OCI-M2 (cell line): ENCODE measurements around the gene EIF4E1B.

Experiments
- DNase-seq: peaks from one replicate; lab custom pipeline; 2025; ENCODE audit not compliant: unreplicated experiment; lab: John Stamatoyannopoulos, UW

EIF4E1B gene

DNA sequence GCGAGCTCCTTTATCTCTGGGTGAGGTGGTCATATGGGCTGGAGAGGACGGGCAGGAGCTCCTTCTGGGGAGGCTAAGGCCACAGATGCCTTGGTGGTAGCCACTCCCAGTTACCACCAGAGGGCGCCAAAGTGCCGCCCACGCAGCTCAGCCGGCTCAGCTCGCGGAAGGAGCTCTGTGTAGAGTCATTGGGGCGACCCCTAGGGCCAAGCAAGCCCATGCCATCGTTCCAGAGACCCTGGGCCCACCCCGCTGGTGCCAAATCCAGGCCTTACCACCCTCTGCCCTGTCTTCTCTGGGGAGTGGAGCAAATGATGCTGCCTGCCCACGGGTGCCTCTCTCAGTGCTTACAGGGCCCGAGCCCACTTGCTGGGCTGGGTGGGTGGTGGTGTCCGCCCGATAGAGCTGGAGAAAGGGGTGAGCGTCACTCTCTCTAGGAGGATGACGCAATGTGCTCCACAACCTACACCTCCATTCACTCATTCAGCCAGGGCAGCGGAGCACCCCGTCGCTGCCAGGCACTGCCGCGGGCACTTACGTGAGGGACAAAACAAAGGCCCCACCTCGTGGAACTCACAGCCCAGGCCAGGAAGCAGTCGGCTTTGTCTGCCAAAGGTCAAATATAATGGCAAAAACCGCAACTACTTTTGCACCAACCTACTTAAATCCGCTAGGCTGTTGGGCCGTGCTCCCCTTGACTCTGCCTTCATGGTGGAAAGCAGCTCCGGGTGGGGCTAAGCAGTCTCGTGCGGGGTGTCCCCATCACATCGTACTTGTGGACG, 30.6 kb downstream of the EIF4E1B start:
- no peak for DNase-seq

DNA sequence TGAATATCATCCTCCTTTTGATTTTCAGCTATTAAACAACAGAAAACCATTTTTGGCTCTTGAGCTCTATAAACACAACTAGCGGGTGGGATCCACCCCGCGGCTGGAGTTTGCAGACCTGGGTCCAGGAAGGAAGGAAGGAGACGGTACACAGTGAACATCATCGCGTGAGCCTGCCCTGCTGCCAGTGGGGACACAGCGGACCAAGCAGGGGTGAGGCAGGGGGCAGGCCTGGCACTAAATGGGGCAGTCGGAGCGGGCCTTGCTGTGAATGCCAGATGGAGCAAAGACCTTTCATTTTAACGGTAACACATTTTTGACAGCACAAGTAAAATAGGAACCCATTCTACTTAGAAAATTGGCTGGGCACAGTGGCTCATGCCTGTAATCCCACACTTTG, 31.2 kb downstream of the EIF4E1B start:
- DNase-seq = no peak

DNA sequence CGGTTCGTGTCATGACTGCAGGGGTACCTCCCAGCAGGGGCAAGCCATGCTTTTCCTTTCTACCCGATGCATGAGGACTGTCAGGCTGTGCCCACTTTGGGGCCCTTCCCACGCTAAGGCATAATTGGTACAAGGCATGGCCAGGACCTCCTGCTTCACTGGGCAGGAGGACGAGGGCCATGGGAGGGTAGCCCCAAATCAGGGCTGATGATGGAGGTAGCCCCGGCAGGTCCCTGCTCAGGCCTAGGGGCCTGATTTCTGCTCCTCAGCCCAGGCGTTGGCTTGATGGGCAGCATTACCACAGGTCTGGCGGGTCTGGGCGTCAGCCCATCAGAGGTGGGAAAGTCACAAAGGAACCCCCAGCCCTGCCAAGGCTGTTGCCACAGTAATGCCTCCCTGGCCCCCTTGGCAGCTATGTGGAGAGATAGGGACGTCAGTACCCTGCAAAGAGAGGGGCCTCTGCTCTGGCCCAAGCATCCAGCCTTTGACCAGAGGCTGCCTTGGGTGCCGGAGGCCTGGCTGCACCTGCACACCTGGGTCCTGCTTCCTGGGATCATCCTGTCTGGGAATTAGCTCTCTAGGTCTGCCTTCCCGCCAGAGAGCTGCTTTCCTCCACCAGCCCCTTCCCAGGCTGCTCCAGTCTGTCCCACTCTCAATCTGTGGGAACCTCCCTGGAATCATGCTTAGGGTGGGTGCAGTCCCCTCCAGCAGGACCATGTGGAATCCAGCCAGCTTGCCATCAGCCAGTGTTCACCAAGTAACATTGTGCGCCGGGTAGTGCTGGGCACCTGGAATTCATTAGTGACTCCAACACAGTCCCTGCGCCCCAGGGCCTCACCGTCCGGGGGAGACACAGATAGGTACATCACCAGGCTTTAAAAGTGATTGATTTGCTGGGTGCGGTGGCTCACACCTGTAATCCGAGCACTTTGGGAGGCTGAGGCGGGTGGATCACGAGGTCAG, 32.2 kb downstream of the EIF4E1B start:
- DNase-seq = no peak

DNA sequence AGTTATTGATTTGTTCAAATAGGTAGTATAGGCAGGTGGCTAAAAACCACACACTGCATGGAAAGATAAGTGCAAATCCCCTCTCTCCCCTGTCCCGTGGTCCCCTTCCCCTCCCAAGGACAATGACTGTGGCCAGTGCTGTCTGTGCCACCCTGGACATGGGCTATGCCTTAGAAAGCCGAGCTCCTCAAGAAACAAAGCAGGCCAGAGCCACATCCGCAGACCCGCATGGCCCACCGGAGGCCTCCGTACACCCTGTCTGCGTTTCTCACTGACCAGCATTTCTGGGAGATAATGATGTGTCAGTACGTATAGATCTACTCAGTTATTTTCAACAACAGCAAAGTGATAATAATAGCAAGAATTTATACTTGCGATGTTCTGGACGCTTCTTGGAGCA, 33.1 kb downstream of the EIF4E1B start:
- DNase-seq = no peak

DNA sequence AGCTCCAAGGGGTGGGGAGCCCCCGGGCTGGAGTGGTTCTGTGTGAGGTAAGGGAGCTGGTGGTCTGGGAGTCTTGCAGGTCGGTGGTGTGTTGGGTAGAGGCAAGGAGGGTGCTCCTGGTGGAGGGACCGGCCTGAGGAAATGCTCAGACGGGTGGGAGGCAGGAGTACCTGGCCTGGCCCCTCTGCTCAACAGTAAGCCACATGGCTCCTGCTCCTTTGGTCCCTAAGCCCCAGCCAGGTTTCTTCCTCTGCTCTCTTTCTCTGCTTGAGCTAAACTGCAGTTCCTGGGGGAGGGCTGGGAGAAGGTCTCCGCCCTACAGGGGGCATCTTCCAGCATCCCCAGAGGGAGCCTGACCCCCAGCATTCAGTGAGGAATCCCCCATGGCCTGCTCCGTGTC, 34.0 kb downstream of the EIF4E1B start:
- no peak for DNase-seq

DNA sequence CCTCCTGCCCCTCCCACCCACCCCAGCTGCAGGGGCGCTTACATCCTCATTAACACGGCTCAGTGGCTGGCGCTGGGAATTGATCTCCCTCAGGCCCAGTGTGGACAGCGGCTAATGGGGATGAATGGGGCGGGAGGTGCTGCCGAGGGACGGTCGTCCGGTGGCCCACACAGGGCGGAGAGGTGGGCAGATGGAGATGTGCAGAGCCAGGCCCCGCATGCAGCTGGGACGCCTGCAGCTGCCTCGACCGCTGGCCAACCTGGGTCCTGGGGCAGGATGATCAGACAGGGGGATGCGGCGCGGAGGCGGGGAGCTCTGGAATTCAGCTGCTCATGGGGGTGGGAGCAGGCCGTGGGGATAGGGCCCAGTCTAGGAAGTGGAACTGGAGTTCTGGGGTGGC, 34.4 kb downstream of the EIF4E1B start:
- no peak for DNase-seq

DNA sequence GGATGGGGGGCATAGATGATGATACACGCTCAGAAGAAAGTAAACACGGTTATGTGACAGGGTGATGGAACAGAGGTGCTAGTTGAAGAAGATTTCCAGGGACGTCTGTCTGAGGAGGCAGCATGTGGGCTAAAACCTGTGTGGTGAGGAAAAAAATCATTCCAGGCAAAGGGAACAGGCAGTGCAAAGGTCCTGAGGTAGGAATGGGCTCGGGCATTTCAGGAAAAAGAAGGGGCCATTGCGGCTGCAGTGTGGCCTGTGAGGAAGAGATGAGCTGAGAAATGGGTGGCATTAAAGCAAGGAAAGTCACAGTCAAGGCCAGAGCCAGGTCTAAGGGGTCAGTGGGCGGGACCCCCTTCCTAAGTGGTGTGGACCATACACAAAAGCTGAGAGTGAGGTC, 35.0 kb downstream of the EIF4E1B start:
- no peak for DNase-seq

DNA sequence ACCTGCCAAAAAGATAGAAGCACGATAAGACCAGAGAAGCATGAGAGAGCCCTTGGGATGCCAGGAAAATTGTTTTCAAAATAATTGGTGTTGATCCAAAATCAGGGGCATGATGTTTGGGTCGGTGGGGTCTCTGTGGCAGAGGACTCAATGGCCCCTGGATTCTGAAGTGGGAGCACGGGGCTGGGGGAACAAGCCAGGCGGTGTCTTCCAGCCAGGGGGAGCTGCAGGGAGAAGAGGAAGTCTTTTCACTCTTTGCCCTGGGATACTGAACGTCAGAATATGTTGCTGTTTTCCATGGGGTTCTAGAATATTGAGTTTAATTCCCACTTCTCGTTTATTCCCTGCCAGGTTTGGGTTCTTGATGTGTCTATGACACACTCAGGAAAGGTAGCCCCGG, 37.2 kb downstream of the EIF4E1B start:
- no peak for DNase-seq

DNA sequence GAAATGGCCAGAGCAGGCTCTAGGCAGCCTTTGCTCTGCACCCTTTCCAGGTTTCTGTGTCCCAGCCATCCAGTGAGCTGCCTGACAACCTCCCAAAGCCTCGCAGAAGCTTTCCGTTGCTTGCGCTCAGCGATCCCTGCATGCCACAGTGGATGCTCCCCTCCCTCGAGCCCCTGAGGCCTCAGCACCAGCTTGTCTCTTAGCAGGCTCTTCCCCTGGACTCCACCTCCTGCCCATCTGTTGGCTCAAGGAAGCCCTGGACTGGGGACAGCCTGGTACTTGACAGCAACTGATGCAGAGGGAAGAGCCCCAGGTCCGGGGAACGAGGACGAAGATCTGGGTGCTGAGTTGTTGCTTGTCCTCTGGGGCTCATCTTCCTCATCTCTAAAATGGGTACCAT, 40.0 kb downstream of the EIF4E1B start:
- DNase-seq = no peak

DNA sequence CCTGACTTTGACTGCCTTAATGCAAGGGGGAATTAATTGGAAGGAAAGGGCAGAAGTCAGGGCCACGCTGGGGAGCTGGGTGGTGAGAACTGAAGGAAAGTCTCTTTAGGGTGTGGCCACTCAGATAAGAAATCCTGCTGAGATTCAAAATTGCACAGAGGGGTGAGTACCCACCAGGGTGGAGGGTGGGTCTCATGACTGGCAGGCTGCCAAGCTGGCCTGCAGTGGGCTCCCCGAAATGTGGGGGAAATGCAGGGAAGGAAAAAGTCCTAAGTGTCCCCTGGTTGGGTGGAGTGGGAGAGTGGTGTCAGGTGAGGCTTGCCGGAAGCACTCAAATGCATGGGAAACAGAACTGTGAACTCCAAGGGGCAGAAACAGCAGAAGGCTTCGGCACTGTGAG, 40.9 kb downstream of the EIF4E1B start:
- no peak for DNase-seq

DNA sequence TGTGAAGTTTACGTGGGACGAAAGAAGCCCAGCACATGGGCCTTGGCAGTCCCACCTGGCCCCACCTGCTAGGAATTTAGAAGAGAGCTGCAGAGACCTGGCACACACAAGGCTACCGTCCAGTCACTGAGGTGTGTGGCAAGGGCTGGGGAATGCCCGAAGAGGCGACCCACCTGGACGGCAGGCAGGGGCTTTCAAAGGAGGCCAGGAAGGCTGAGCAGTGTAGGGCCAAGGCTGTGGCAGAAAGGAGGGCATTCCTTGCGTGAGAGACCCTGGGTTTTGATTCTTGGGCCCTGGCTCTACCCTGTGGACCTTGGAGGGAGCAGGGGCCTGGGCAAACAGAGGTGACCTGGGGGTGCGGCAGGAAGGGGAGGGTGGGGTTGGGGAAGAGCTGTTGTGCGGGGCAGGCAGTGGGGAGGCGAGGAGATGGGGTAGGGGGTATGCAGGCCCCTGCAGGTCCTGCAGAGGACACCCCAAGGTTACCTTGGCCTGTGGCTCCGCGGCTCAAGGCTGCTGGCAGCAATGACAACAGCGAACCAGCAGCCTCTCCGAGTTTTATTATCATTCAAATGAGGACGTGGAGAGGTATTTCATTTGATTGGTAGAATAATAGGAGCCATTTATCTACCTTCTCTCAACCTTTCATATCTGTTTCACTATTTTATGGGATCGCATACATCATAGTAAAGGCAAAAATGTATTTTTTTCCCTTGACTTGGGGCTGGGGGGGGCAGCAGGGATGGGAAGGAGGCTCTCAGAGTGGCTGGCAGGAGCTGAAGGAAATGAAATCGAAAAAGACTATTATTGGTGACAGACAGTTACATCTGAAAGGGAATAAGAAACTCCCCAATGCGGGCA, 41.6 kb downstream of the EIF4E1B start:
- DNase-seq = no peak

DNA sequence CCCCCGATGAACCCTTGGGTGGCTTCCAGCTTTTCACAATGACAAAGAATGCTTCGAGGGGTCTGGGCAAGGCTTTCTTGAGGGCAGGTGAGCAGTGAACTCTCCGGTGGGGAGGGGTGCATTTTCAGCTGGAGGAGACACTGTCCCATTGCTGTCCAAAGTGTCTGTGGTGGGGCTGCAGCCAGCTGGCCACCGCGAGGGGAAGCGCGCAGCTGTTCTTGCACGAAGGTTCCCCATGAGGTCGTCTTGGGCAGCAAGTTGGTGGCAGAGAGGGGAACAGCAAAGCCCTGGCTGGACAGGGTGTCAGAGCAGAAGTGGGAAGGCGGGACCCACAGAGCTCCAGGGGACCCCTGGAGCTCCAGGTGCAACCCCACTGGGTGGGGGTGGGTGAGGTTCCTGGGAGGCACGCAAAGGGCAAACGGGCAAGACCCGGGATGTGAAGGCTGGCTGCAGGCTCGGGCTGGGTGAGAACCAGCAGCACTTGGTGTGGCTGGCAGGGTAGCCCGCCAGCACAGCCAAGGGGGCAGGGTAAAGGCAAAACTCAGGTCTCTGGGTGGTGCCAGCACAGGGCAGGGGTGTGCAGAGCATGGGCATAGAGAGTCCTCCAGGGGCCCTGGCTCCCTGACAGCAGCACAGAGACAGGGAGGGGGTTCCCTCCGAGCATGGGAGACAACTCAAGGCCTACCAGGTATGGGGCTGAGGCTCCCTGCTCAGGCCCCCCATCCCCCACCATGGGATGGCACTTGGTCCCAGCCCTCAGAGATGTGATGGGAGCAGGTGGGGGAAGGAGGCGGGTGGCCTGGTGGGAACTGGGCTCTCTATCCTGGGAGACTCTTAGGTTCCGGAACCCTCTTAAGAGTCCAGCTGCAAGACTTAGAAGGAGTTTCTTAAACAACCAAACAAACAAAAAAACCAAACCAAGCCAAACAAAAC, 43.4 kb downstream of the EIF4E1B start:
- DNase-seq = no peak

DNA sequence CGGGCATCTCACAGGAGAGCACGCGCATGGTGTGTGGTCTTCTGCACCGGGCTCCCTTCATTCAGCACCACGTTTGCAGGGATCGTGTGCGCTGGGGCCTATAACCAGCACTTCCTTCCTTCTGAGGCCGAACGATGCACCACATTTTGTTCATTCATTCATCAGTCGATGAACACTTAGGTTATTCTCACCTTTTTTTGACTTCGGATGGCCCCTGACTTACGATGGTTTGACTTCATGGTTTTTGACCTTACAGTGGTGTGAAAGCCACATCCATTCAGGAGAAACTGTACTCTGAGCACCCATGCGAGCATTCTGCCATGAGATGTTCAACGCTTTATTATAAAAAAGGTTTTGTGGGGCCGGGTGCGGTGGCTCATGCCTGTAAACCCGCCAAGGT, 44.3 kb downstream of the EIF4E1B start:
- DNase-seq = no peak

DNA sequence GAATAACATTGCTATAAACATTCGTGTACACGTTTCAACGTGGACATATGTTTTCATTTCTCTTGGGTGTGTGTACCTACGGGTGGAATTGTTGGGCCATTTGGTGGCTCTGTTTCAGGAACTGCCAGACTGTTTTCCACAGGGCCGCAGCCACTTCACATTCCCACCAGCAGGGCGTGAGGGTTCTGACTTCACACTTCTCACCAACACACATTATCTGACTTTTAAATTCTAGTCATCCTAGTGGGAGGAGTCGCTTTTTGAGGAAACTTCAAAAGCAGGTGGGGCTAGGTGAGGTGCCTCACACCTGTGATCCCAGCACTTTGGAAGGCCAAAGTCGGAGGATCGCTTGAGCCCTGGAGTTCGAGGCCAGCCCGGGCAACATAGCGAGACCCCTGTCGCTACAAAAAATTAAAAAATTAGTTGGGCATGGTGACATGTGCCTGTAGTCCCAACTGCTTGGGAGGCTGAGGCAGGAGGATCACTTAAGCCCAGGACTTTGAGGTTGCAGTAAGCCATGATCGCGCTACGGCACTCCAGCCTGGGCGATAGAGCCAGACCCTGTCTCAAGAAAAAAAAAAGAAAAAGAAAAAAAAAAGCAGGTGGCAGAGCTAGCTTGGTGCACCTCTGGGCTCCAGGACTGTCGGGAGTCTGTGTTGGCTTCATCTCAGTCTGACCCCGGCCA, 45.3 kb downstream of the EIF4E1B start:
- no peak for DNase-seq

DNA sequence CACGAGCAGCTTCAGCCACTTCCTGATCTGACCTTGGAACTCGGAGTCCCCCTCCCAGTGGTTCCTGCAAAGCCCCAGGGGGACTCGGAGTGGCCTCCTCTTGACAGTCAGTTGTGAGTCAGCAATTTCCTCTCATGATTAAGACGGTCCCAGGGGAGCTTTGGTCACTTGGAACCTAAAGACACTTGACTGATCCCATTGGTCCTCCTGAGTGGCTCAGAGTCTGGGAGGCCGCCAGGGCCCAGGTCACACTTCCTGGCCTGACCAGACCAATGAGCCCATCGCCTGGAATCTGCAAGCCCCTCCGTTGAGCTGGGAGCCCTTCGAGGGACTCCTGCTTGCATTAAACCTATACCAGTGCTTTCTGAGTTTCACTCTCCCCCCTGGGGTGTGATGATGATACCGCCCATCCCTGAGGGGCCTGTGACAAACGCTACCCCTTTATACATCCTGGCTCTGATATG, 45.9 kb downstream of the EIF4E1B start:
- DNase-seq = no peak

DNA sequence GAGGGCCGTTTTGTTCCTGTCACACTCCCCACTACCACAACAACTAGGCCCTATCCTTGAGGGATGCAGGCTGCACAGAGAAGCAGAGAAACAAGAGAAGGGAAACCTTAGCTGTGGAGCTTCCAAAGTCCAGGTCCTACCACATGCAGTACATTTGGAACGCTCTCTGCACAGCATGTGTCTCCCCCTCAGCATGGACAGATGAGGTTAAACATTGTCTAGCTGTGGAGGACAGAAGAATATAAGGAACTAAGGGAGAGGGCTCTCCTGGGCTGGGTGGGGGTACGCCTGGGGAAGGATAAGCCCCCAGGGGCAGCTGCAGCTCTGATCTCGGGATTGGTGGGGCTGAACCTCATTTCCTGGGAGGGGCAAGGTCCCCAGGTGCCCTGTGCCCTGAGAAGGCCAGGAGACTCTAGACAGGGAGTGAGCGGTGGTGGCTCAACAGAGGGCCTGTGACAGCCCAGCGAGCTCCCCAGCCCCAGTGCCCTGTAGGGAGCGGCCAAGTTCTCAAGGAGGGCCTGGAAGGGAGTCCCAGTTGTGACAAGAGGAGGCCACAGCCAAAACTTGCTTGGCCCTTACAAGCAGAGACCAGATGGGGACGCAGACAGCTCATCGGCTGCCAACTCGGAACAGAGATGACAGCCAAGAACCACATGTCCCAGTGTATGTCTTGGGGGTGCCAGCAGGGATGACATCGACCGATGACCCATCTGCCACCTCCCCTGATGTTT, 46.9 kb downstream of the EIF4E1B start:
- no peak for DNase-seq

DNA sequence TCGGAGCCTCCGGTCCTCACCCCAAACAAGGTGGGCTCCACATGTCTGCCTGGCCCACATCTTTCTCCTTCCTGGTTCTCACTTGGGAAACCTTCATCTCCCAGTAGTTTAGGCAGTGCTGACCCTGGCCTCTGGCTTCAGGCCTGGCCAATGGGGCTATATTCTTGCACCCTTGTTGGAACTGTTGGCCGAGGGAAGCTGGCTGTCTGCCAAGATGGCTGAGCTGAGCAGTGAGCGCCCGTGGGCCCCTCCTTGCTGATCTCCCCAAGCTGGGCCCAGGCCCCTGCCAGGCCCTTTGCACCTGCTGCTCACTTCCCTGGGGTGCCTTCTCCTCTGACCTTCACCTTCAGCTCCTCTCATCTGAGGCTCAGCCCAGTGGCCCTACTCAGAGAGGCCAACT, 48.1 kb downstream of the EIF4E1B start:
- DNase-seq = no peak

DNA sequence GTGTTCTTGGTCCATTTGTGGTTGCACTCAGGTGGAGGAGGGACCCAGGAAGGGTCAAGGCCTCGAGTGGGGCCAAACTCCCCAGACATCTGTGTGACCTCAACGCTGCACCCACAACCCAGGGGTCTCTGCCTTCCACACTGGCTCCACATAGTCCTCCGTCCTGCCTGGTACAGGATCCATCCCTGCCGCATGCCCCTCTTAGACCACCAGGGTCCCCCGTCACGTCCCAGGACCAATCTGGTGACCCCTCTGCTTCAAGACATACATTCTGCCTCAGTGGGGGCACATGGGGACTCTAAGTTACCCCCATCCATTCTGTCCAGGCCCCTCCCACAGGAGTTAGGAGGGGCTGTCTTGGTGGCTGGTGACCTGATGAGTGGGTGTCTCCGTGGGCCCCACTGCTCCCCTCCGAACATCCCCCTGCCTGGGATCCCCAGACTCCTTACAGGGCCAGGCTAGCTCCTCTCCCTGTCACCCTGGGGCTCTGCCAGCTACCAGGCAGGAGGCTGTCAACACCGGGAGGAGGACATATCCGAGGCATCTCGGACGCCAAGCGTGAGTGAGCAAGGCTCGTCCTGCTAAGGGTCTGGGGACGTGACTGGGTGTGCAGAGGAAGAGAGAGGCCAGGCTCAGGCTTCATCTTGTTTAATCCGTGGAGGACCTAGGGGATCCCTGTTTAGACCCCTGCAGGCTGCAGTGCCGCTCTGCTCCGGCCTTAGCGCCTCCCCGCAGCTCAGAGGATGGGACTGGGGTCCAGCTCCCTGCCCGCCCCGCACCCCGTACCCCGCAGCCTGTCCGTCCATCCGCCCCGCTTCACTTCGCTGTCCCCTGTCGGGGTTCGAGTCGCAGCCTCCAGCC, 49.1 kb downstream of the EIF4E1B start:
- no peak for DNase-seq
